HG03039 (cell line): ENCODE data around the gene ATP8A2.
"Not testable (repeated sequence)": the region's sequence is repeated elsewhere in the genome, so short reads cannot be mapped to it uniquely, and the experiment has no call there.

ENCODE experiments used
- ATAC-seq: cut with Tn5 transposase; IDR thresholded peaks from one replicate; pipeline ENCODE4 v1.9.1; 2021; ENCODE audit warnings: mild to moderate bottlenecking, moderate library complexity; ENCODE audit not compliant: unreplicated experiment

ATP8A2 gene

DNA sequence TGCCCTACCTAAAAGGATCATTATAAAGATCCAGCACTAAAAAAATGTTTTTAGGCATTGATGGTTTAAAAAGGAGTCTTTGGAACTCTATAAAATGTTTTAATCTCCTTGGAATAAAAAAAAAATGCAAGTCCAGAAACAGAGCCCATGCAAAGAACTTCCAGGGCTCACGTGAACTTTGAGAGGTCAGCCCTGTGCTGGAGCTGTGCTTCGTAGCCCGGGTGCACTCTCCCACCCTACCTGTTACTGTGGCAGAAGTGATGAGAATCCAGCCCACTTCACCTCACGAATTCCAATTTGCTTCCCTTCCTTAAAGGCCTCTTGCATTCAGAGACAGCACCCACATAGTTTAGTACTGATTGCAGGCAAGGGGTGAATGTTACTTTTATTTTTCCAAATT is 412.3 kb downstream of the ATP8A2 start:
- no peak for ATAC-seq

GRCh38 chr13:25790137-25790536 is 418.4 kb downstream of the ATP8A2 start:
- ATAC-seq: not testable (repeated sequence)

DNA sequence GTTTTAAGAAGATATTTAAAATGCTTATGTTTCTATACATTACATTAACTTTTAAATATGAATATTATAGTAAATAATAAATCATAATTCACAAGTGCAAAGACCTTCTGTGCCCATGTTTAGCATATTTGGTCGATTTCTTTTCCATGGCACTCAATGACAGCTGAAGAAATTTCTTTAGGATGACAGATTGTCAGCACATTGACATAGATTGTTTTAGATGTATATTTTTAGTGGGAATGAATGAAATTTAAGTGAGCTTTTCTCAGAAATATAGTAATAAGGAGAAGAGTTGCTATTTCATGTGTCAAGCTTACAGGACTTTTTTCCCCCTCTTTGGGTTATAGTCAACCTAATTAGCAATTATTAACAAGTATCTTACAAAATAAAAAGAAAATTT is 423.5 kb downstream of the ATP8A2 start:
- ATAC-seq: no peak

GRCh38 chr13:25796474-25796873 is 424.7 kb downstream of the ATP8A2 start:
- no peak for ATAC-seq

DNA sequence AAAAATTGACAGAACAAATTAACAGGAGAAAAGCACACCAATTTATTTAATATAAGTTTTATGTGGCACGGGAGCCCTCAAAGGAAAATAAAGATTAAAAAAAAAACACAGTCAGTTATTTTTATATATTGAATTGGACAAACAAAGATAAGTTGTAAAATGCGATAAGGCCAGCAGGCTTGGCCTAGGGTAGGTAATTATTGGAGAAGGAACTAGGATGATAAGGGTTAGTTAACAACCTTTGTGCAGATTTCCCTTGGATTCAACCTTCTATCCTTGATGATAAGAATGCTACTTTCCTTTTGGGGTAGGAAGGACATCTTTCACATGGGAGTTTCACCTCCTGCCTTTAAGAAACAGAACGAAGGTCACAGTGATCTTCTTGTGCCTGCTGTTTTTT is 427.2 kb downstream of the ATP8A2 start:
- no peak for ATAC-seq

DNA sequence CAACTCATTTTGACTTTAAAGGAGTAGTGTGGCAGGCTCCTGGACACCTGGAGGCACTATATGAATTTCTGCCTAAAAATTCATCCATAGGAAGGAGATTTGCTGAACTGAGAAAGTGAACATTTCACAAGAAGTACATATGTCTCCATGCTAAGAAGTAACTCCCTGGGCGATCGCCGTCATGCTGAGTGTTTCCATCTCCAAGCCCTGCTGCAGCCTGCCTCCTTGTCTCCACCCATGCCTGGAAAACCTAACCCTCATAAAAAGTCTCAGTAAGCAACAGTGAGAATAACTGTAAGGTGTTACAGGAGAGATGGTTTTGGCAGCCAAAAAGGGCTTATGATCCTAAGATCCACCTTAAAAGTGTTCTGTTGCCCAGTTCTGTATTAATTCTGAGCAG is 428.7 kb downstream of the ATP8A2 start:
- ATAC-seq: no peak

DNA sequence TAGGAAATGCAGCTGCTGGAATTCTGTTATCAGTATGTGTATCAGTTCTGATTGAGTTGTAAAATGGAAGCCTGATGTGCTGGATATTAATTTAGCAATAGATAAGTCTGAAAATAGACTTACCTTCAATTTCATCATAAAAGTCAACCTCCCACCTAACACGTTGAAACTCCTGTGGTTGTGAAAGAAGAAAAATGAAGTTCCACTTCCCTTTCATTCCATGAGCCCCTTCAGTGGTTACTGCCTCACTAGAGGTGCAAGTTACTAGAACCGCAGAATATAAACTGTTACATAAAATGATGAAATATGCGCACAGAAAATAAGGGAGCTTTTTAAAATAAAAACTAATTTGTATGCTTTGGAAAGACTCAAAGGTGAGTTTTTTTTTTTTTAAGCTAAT is 430.8 kb downstream of the ATP8A2 start:
- ATAC-seq: no peak

DNA sequence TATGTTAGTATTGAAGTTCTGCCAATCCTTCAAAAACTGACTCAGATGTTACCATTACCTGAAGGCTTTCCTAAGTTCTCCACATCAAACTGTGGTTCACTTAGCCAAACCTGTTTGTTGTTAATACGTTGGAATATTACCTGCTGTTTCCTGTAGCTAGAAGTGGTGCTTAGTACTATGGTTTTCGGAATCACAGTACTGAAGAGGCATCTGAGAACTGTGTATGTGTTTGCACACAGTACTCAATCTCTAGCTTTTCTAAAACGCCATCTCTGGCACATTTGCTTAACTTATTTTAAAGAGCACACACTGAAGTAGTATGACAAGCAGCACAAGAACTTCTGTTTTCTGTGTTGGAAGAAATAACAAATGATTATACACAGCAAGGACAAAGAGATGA is 431.9 kb downstream of the ATP8A2 start:
- ATAC-seq: no peak

- ATAC-seq: peak; percentile 38
These were observed 434.6 kb downstream of the ATP8A2 start for GRCh38 chr13:25806264-25806974.

GRCh38 chr13:25807562-25807961 is 435.8 kb downstream of the ATP8A2 start:
- no peak for ATAC-seq

- no peak for ATAC-seq
These were observed 439.7 kb downstream of the ATP8A2 start for GRCh38 chr13:25811506-25811905.

- ATAC-seq: no peak
These were observed 444.5 kb downstream of the ATP8A2 start for GRCh38 chr13:25816239-25816638.

DNA sequence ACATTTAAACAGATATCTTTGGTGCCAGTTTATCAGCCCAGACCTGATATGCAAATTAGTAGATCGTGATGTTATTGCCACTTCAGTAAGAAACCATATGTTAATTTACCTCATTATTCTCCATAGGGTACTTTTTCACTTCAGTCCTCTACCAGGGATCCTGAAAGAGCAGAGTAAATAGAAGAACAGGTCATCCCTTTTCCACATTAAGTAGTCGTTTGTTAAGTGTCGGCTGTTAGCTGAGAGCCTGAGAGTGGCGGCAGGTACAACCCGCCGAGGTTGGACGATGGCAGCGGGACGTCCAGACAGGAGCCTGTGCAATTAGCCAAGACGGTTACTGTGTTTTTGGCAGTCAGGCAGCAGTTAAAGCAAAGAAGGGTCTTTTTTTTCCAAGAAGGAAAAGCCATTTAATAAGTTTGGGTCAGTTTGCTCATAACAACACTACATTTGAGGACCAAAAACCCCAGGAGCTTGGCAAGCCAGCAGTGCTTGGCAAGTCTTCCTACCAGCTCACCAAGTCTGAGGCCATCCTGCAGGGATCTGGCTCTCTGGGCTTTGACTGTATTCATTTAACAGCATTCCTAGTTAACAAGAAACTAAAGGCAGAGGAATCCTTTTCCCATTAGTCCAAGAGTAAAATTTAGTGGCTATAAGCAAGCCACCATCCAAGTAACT is 448.2 kb downstream of the ATP8A2 start:
- ATAC-seq: no peak

- no peak for ATAC-seq
These were observed 450.0 kb downstream of the ATP8A2 start for GRCh38 chr13:25821776-25822175.

DNA sequence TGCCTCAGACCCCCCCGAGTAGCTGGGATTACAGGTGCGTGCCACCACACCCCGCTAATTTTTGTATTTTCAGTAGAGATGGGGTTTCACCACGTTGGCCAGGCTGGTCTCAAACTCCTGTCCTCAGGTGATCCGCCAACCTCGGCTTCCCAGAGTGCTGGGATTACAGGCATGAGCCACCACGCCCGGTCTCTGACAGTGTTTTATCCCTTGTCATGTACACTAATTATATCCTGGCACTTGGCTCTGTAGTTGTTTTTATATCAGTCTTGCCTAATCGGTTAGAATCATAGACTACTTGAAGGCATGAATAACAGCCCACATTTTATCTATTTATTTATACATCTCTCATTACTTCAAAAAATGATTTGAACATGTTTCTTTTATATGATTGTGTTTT is 455.4 kb downstream of the ATP8A2 start:
- ATAC-seq: not testable (repeated sequence)

- no peak for ATAC-seq
These were observed 456.2 kb downstream of the ATP8A2 start for GRCh38 chr13:25827831-25828465.

DNA sequence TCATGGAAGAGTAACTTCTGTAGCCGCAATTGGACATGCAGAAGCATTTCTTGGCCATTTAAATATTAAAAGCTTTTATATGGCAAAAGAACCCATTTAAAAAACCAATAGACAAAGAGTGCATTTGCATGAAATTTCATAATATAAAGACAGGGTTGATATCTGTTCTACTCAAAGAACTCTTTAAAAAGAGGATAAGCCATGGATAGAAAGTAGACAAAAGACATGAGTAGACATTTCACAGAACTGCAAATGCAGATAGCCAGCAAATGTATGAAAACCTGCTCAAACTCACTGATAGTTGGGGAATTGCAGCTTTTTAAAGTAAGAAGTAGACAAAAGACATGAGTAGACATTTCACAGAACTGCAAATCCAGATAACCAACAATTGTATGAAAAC is 462.0 kb downstream of the ATP8A2 start:
- no peak for ATAC-seq

DNA sequence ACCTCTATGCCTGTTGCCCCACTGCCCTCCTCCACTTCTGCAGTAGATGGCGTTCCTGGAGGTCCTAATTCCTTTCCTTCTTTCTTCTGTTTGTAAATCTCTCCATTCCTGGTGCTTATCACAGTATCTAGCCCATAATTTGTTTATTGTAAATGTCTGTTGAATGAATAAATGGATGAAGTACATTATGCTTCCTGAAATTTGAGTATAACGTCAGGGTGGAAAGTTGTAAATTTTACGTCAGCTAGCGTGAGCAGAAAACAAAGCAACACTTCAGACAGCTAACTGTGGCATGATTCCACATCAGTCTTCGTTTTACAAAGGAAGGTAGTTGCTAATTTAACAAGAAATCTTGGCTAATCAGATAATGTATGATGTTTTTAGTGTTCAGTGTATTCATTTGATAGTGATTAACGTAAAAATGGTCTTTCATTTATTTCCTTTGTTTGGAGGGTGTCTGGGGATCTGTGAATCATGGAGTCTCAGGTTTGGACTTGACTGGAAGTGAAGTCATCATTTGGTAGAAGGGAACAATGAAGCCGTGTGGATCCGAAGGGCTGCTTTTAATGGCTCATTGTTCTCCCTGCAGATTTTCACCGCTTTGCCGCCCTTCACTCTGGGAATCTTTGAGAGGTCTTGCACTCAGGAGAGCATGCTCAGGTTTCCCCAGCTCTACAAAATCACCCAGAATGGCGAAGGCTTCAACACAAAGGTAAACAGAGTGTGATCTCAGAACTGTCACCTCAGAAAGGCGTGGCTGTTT is 465.0 kb downstream of the ATP8A2 start:
- no peak for ATAC-seq

GRCh38 chr13:25839371-25839770 is 467.6 kb downstream of the ATP8A2 start:
- no peak for ATAC-seq

DNA sequence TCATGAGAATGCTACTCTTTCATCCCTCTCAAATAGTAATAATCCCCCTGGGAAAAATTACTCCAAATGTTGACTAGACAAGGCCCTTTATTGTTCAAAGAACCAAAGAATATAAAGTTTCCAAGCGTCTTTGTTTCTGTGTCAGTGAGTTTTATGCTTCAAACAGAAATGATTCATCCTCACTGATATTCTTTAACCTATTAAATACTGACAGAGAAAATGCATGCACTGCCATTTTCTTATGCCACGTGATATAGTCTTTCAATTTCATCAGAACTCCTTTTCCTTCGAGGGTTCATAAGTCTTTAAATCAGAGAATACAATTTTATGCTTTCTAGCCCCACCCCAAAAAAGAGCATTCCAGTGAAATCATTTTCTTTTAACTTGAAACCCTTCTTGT is 468.5 kb downstream of the ATP8A2 start:
- no peak for ATAC-seq

- ATAC-seq: no peak
These were observed 469.2 kb downstream of the ATP8A2 start for GRCh38 chr13:25840931-25841330.
